ENCODE measurements around the gene PEX5L. TPM values are rescaled to one million over a fixed set of nuclear protein-coding genes. Genes with fewer than 3 reads are reported as not detected.
A peak's percentile ranks its signal among the peaks of the same experiment; 100 is the strongest.

Gene PEX5L
- total RNA-seq, 1 experiment from 2014 or later, result 1.3 TPM

- peak; percentile 77 for DNase-seq (ENCODE audit: low spot score)
Measured at GRCh38 chr3:179956416-179956830, 80.3 kb downstream of the PEX5L start.

- peak; percentile 22 for DNase-seq (ENCODE audit: low spot score)
Measured at GRCh38 chr3:179955809-179956208, 80.9 kb downstream of the PEX5L start.

GRCh38 chr3:179955286-179955685, 81.5 kb downstream of the PEX5L start:
- DNase-seq (ENCODE audit: low spot score), result no peak

- peak; percentile 31 for DNase-seq (ENCODE audit: low spot score)
Measured at GRCh38 chr3:179953993-179954870, 82.5 kb downstream of the PEX5L start.

GRCh38 chr3:179950840-179951239, 85.9 kb downstream of the PEX5L start:
- DNase-seq (ENCODE audit: low spot score), result no peak

- DNase-seq (ENCODE audit: low spot score), result no peak
Measured at GRCh38 chr3:179949869-179950268, 86.9 kb downstream of the PEX5L start.

GRCh38 chr3:179949412-179949811, 87.3 kb downstream of the PEX5L start:
- no peak for DNase-seq (ENCODE audit: low spot score)

GRCh38 chr3:179948740-179949139, 88.0 kb downstream of the PEX5L start:
- no peak for DNase-seq (ENCODE audit: low spot score)

GRCh38 chr3:179945569-179945968, 91.2 kb downstream of the PEX5L start:
- no peak for DNase-seq (ENCODE audit: low spot score)

- no peak for DNase-seq (ENCODE audit: low spot score)
Measured at GRCh38 chr3:179943117-179943880, 93.4 kb downstream of the PEX5L start.

- no peak for DNase-seq (ENCODE audit: low spot score)
Measured at GRCh38 chr3:179942553-179943075, 94.1 kb downstream of the PEX5L start.

GRCh38 chr3:179935710-179936109, 101.0 kb downstream of the PEX5L start:
- no peak for DNase-seq (ENCODE audit: low spot score)

- no peak for DNase-seq (ENCODE audit: low spot score)
Measured at GRCh38 chr3:179933914-179934313, 102.8 kb downstream of the PEX5L start.

- DNase-seq (ENCODE audit: low spot score), result no peak
Measured at GRCh38 chr3:179933080-179933479, 103.7 kb downstream of the PEX5L start.

GRCh38 chr3:179932674-179933073, 104.1 kb downstream of the PEX5L start:
- DNase-seq (ENCODE audit: low spot score), result no peak

GRCh38 chr3:179929091-179929529, 107.6 kb downstream of the PEX5L start:
- peak; percentile 66 for DNase-seq (ENCODE audit: low spot score)

- no peak for DNase-seq (ENCODE audit: low spot score)
Measured at GRCh38 chr3:179927191-179927590, 109.5 kb downstream of the PEX5L start.

GRCh38 chr3:179921951-179922350, 114.8 kb downstream of the PEX5L start:
- DNase-seq (ENCODE audit: low spot score), result no peak

GRCh38 chr3:179921500-179921899, 115.2 kb downstream of the PEX5L start:
- no peak for DNase-seq (ENCODE audit: low spot score)

- DNase-seq (ENCODE audit: low spot score), result no peak
Measured at GRCh38 chr3:179907784-179908482, 128.8 kb downstream of the PEX5L start.

- no peak for DNase-seq (ENCODE audit: low spot score)
Measured at GRCh38 chr3:179902061-179902460, 134.7 kb downstream of the PEX5L start.

GRCh38 chr3:179898024-179898423, 138.7 kb downstream of the PEX5L start:
- DNase-seq (ENCODE audit: low spot score), result peak; percentile 71

Data from H4 (cell line).